ENCODE results near the gene G3BP1. TPM values are rescaled to one million over a fixed set of nuclear protein-coding genes. Genes with fewer than 3 reads are reported as not detected.
"Not testable (repeated sequence)": the region's sequence is repeated elsewhere in the genome, so short reads cannot be mapped to it uniquely, and the experiment has no call there.

The G3BP1 gene
- total RNA-seq, 2 experiments from 2014 or later, result 178 to 261 TPM

- no peak overlapping the region for H3K4me2 ChIP-seq (ENCODE audit: low read length)
- no TSS peak for BruUV-seq (replicated peaks)
- H3K36me3 ChIP-seq (ENCODE audit: insufficient read depth, low read length), result no peaks in the 10 kb centered on the region
- intact Hi-C loops (cut with micrococcal nuclease; ENCODE audit: unreplicated experiment), result no loop called here
- H3K79me2 ChIP-seq (ENCODE audit: insufficient read depth, low read depth, low read length), result no peaks in the 10 kb centered on the region
- H3K9me2 ChIP-seq (ENCODE audit: insufficient read depth, low read length), result no peaks in the 10 kb centered on the region
- POLR2A ChIA-PET, result no interaction called here
- H3K9me3 ChIP-seq (ENCODE audit: low read length), result no peaks in the 10 kb centered on the region
- CTCF ChIA-PET (ENCODE audit: unreplicated experiment), result no interaction called here
- no peaks in the 10 kb centered on the region for H3K4me1 ChIP-seq (ENCODE audit: insufficient read depth, low read length, poor library complexity, severe bottlenecking)
- H2AFZ ChIP-seq (ENCODE audit: low read length), result no peak overlapping the region
- DNase-seq (ENCODE audit: low spot score), result no peak
- no peak overlapping the region for H3K4me3 ChIP-seq (ENCODE audit: low read depth, low read length, poor library complexity, severe bottlenecking)
- H3K27ac ChIP-seq (ENCODE audit: low read depth, low read length, poor library complexity, severe bottlenecking), result no peak overlapping the region
- no peak for TF ChIP-seq CTCF (conservative IDR thresholded peaks at IDR 0.05; ENCODE audit: low read length)
- TF ChIP-seq EZH2phosphoT487 (IDR thresholded peaks at IDR 0.05; ENCODE audit: borderline replicate concordance, low read depth, low read length), result no peak
- no peaks in the 10 kb centered on the region for H4K20me1 ChIP-seq (ENCODE audit: insufficient read depth, low read length)
Observed at GRCh38 chr5:151724360-151724759, 47.4 kb upstream of the G3BP1 start.

GRCh38 chr5:151729597-151729996 is 42.2 kb upstream of the G3BP1 start:
- H3K4me2 ChIP-seq (ENCODE audit: low read length); H2AFZ ChIP-seq (ENCODE audit: low read length); H3K4me3 ChIP-seq (ENCODE audit: low read depth, low read length, poor library complexity, severe bottlenecking); H4K20me1 ChIP-seq (ENCODE audit: insufficient read depth, low read length); H3K9me2 ChIP-seq (ENCODE audit: insufficient read depth, low read length); H3K79me2 ChIP-seq (ENCODE audit: insufficient read depth, low read depth, low read length); H3K4me1 ChIP-seq (ENCODE audit: insufficient read depth, low read length, poor library complexity, severe bottlenecking); H3K36me3 ChIP-seq (ENCODE audit: insufficient read depth, low read length); DNase-seq (ENCODE audit: low spot score); BruUV-seq (replicated peaks); H3K27ac ChIP-seq (ENCODE audit: low read depth, low read length, poor library complexity, severe bottlenecking); POLR2A ChIA-PET; CTCF ChIA-PET (ENCODE audit: unreplicated experiment); H3K9me3 ChIP-seq (ENCODE audit: low read length); intact Hi-C loops (cut with micrococcal nuclease; ENCODE audit: unreplicated experiment): not testable (repeated sequence)

- no peak overlapping the region for H2AFZ ChIP-seq (ENCODE audit: low read length)
- no TSS peak for BruUV-seq (replicated peaks)
- CTCF ChIA-PET (ENCODE audit: unreplicated experiment), result no interaction called here
Observed at GRCh38 chr5:151730381-151730780, 41.4 kb upstream of the G3BP1 start.

More at GRCh38 chr5:151730381-151730780, 41.4 kb upstream of the G3BP1 start:
- intact Hi-C loops (cut with micrococcal nuclease; ENCODE audit: unreplicated experiment), result no loop called here
- H3K4me3 ChIP-seq (ENCODE audit: low read depth, low read length, poor library complexity, severe bottlenecking), result no peak overlapping the region
- H3K4me2 ChIP-seq (ENCODE audit: low read length), result no peak overlapping the region
- TF ChIP-seq CTCF (conservative IDR thresholded peaks at IDR 0.05; ENCODE audit: low read length), result no peak
- TF ChIP-seq EZH2phosphoT487 (IDR thresholded peaks at IDR 0.05; ENCODE audit: borderline replicate concordance, low read depth, low read length), result no peak
- H3K4me1 ChIP-seq (ENCODE audit: insufficient read depth, low read length, poor library complexity, severe bottlenecking), result no peaks in the 10 kb centered on the region
- no peaks in the 10 kb centered on the region for H4K20me1 ChIP-seq (ENCODE audit: insufficient read depth, low read length)
- no peak for DNase-seq (ENCODE audit: low spot score)
- H3K9me3 ChIP-seq (ENCODE audit: low read length), result no peaks in the 10 kb centered on the region
- no peak overlapping the region for H3K27ac ChIP-seq (ENCODE audit: low read depth, low read length, poor library complexity, severe bottlenecking)
- H3K79me2 ChIP-seq (ENCODE audit: insufficient read depth, low read depth, low read length), result no peaks in the 10 kb centered on the region
- no peaks in the 10 kb centered on the region for H3K36me3 ChIP-seq (ENCODE audit: insufficient read depth, low read length)
- POLR2A ChIA-PET, result no interaction called here
- H3K9me2 ChIP-seq (ENCODE audit: insufficient read depth, low read length), result no peaks in the 10 kb centered on the region

Data from OCI-LY7 (cell line).